Activated CD4-positive, alpha-beta T cell treated with anti-CD3 and anti-CD28 coated beads, Interleukin-2, amount 10 ng/mL, durations not matched to agents 7 days and 5 days (primary cell): Measurements from ENCODE around the gene GPR176. TPM values are rescaled to one million over a fixed set of nuclear protein-coding genes. Genes with fewer than 3 reads are reported as not detected.

Experiments
- CTCF ChIA-PET: fragments of 350-600 bp; sonication (Branson Sonifier 250); formaldehyde crosslinking; loops from one replicate; lab custom pipeline; 2021; ENCODE audit warnings: antibody characterized with exemption; lab: Charles Lee
- POLR2A ChIA-PET: fragments of 350-600 bp; sonication (Branson Sonifier 250); formaldehyde crosslinking; loops from one replicate; lab custom pipeline; 2021; ENCODE audit warnings: antibody characterized with exemption; lab: Charles Lee
- DNase-seq: peaks from one replicate; pipeline ENCODE4 v3.0.0-alpha.2; 2020
- H3K27ac Mint-ChIP-seq: one replicate; pipeline ENCODE4 v1.8.0; 2021; ENCODE audit warnings: mild to moderate bottlenecking, moderate library complexity, mixed read lengths
- H3K27me3 Mint-ChIP-seq: one replicate; pipeline ENCODE4 v1.8.0; 2021; ENCODE audit warnings: mixed read lengths
- H3K36me3 Mint-ChIP-seq: one replicate; pipeline ENCODE4 v1.8.0; 2021; ENCODE audit warnings: low read depth, mixed read lengths
- H3K4me1 Mint-ChIP-seq: one replicate; pipeline ENCODE4 v1.8.0; 2021; ENCODE audit warnings: mixed read lengths
- H3K4me3 Mint-ChIP-seq: one replicate; pipeline ENCODE4 v1.8.0; 2021; ENCODE audit warnings: mild to moderate bottlenecking, moderate library complexity, mixed read lengths
- H3K9me3 Mint-ChIP-seq: one replicate; pipeline ENCODE4 v1.8.0; 2021; ENCODE audit warnings: mixed read lengths
- total RNA-seq, 2 experiments: library from RNA; stranded (reverse); gene quantifications; one replicate each; pipeline ENCODE4 v1.2.3, GENCODE V29; 2021

GPR176 gene
- total RNA-seq, 2 experiments from 2014 or later = not detected

DNA sequence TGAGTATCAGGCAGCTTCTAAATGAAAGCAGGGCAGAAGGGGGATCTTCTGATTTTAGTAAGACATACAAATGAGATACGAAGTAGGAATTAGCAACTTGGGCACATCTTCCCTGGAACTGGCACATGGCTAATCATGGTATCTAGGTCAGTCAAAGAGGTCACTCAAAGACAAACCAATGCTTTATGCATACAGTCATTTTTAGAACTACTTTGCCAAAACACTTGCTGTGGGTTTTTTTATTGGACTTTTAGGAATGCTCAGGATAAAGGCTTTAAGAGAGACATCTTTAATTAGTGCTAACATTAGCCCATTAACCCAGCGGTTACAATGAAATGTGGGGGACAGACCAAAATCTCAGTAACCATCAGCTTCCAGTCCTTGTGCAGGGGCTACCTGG lies 51.7 kb downstream of the GPR176 start:
- CTCF ChIA-PET = interaction anchor here (1.0 kb wide), 1 partner anchor 87 kb away, joined by 4 read pairs; no protein-coding TSS in a partner anchor
- H3K27ac Mint-ChIP-seq = no peak overlapping the region

DNA sequence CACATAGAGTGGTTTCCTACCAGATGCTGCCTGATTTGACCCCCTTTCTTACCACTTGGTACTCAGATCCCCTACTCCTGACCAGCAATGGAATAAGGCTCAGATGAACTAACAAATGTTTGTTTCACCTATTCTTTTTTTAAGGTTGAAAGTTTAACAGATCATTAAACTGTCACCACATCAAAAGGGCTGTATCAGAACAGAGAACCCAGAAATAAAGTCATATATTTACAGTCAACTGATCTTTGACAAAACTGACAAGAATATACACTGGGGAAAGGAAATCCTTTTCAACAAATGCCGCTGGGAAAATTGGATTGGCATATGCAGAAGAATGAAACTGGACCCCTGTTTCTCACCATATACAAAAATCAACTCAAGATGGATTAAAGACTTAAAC lies 56.0 kb downstream of the GPR176 start:
- Mint-ChIP-seq H3K27ac (no peak overlapping the region), H3K9me3 (no peaks in the 10 kb centered on the region), H3K36me3 (no peaks in the 10 kb centered on the region), H3K4me3 (no peak overlapping the region), H3K4me1 (no peaks in the 10 kb centered on the region), H3K27me3 (peaks cover 36% of the 10 kb centered on the region)
- no peak for DNase-seq
- POLR2A ChIA-PET = no interaction called here
- CTCF ChIA-PET = no interaction called here

More for the DNA sequence above, 51.7 kb downstream of the GPR176 start:
- Mint-ChIP-seq H3K36me3 (no peaks in the 10 kb centered on the region), H3K4me1 (no peaks in the 10 kb centered on the region), H3K27me3 (peaks cover 34% of the 10 kb centered on the region), H3K4me3 (no peak overlapping the region), H3K9me3 (no peaks in the 10 kb centered on the region)
- POLR2A ChIA-PET = no interaction called here
- DNase-seq = no peak

DNA sequence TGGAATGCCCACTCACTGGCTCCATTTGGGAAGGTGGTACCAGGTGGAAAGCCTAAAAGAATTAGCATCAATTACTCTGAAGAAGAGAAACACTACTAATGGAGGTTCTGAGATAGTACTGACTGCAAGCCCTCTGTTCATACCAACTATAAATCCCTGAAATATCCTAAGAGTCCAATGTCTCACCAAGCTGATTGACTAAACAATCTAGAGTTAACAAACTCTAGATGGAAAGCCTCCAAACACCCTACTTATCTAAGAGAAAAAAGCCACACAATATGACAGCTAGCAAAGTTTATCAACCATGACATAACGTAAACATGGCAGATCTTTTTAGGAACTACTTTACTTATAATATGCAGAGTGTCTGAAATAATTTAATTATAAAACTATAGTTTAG lies 59.2 kb downstream of the GPR176 start:
- peaks cover 2% of the 10 kb centered on the region for H3K4me1 Mint-ChIP-seq
- ChIA-PET CTCF (interaction anchor here (0.6 kb wide), 1 partner anchor 51 kb away, joined by 3 read pairs; no protein-coding TSS in a partner anchor), POLR2A (no interaction called here)
- H3K27ac Mint-ChIP-seq = no peak overlapping the region
- no peak for DNase-seq
- H3K9me3 Mint-ChIP-seq = no peaks in the 10 kb centered on the region
- no peaks in the 10 kb centered on the region for H3K36me3 Mint-ChIP-seq
- no peak overlapping the region for H3K4me3 Mint-ChIP-seq
- peaks cover 26% of the 10 kb centered on the region for H3K27me3 Mint-ChIP-seq

DNA sequence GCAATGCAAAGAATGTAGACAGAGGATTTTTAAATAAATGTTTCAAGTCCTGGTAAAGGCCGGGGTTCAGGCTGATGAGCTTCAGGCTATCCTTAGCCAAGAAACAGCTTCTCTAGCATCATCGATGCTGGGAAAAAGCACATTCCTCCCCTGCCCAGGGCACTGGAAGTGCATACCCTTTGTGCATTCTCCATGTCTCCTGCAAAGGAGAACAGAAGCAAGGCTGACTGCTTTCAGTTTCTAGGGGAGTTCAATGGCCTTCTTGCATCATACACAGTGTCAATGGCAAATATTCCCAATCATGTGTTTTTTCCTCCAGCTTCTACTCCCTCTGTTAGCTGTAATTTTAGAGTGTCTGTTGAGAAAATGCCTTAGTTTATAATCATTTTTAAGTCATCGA lies 59.9 kb downstream of the GPR176 start:
- Mint-ChIP-seq H3K9me3 (no peaks in the 10 kb centered on the region), H3K4me3 (no peak overlapping the region), H3K27me3 (peaks cover 19% of the 10 kb centered on the region), H3K27ac (no peak overlapping the region), H3K36me3 (no peaks in the 10 kb centered on the region), H3K4me1 (peaks cover 2% of the 10 kb centered on the region)
- ChIA-PET POLR2A (no interaction called here), CTCF (interaction anchor here (0.6 kb wide), 1 partner anchor 50 kb away, joined by 3 read pairs; no protein-coding TSS in a partner anchor)
- no peak for DNase-seq

DNA sequence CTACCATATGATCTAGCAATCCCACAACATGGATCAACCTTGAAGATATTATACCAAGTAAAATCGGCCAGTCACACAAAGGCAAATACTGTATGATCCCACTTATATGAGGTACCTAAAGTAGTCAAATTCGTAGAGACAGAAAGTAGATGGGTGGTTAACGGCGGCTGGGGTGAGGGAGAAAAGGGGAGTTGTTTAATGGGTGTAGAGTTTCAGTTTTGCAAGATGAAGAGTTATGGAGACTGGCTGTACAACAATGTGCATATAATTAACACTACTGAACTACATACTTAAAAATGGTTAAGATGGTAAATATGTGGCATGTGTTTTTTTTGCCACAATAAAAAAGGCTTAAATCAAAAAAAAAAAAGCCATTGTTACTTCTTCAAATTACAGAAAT lies 60.4 kb downstream of the GPR176 start:
- POLR2A ChIA-PET = no interaction called here
- DNase-seq = no peak
- H3K27me3 Mint-ChIP-seq = peaks cover 15% of the 10 kb centered on the region
- H3K27ac Mint-ChIP-seq = no peak overlapping the region
- no peak overlapping the region for H3K4me3 Mint-ChIP-seq
- CTCF ChIA-PET = no interaction called here
- H3K9me3 Mint-ChIP-seq = no peaks in the 10 kb centered on the region
- peaks cover 2% of the 10 kb centered on the region for H3K4me1 Mint-ChIP-seq
- H3K36me3 Mint-ChIP-seq = no peaks in the 10 kb centered on the region

DNA sequence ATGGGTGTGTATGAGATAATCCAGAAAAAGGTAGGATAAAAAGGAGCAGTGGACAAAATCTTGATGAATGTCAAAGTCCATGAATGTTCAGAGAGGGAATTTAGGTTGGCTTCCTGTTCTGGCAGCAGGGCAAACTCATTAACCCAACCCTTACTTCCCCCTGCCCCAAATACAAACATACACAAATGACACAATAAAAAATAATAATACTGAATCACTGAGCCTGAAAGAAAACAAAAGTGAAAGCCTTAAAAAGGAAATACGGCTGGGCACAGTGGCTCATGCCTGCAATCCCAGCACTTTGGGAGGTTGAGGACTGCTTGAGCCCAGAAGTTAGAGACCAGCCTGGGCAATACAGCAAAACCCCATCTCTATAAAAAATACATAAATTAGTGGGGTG lies 62.9 kb downstream of the GPR176 start:
- Mint-ChIP-seq H3K27ac (no peak overlapping the region), H3K4me3 (no peak overlapping the region), H3K27me3 (peaks cover 18% of the 10 kb centered on the region), H3K36me3 (no peaks in the 10 kb centered on the region), H3K4me1 (peaks cover 2% of the 10 kb centered on the region), H3K9me3 (no peaks in the 10 kb centered on the region)
- POLR2A ChIA-PET = no interaction called here
- CTCF ChIA-PET = no interaction called here
- DNase-seq = no peak

DNA sequence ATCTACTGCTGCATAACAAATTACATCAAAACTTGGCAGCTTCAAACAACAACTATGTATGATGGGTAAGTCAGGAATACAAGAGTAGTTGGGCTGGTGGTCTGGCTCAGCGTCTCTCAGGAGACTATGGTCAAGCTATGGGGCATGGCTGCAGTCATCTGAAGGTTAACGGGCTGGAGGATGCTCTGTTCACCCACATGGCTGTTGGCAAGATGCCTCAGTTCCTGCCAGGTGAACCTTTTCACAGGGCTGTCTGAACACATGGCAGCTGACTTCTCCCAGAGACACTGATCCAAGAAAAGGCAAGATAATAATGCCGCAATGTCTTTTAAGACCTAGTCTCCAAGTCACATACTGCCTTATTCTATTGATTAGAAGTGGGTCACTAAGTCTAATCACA lies 63.7 kb downstream of the GPR176 start:
- Mint-ChIP-seq H3K27ac (no peak overlapping the region), H3K9me3 (no peaks in the 10 kb centered on the region), H3K27me3 (peaks cover 24% of the 10 kb centered on the region), H3K4me3 (no peak overlapping the region), H3K36me3 (no peaks in the 10 kb centered on the region), H3K4me1 (peaks cover 2% of the 10 kb centered on the region)
- no peak for DNase-seq
- ChIA-PET CTCF (no interaction called here), POLR2A (no interaction called here)

DNA sequence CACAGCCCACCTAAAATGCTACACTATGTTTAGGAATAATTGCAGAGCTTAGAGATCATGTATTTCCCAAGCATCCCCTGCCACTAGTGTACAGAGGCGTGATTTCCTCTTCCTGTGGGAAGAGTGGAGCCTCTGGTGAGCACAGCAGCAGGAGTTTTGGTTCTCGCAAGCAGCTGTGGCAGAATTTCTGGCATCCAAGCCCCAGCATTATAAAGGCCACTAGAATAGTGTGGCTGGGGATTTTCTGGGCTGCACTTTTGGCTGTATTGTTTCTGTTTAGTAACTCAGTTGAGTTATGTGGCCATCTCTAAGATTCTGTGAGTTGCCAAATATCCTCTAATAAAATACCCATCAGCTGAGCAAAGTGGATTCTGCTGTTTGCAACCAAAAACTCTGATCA lies 64.7 kb downstream of the GPR176 start:
- ChIA-PET POLR2A (no interaction called here), CTCF (no interaction called here)
- Mint-ChIP-seq H3K27ac (no peak overlapping the region), H3K27me3 (peaks cover 29% of the 10 kb centered on the region), H3K4me1 (peaks cover 2% of the 10 kb centered on the region), H3K4me3 (no peak overlapping the region), H3K9me3 (no peaks in the 10 kb centered on the region), H3K36me3 (no peaks in the 10 kb centered on the region)
- no peak for DNase-seq

DNA sequence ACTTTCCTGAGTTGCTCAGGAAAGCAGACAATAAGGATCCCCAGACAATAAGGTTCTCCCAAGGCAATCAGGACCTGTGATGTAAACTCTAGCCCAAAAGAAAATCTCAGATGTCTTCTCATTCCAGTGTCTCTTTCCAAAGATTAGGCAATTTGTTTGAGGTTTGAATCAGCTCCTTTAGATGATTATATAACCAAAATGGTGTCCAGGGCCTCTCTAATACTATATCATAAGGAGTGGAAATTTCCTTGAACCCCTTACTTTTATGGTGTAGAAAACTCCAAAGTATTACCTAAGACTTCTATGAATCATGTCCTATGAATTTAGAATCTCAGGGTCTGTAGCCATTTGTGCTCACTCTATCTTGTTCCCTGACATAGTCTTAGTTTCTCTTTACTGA lies 65.9 kb downstream of the GPR176 start:
- Mint-ChIP-seq H3K4me1 (peaks cover 2% of the 10 kb centered on the region), H3K4me3 (no peak overlapping the region), H3K9me3 (no peaks in the 10 kb centered on the region), H3K27ac (no peak overlapping the region), H3K36me3 (no peaks in the 10 kb centered on the region), H3K27me3 (peaks cover 32% of the 10 kb centered on the region)
- no peak for DNase-seq
- ChIA-PET POLR2A (no interaction called here), CTCF (no interaction called here)

DNA sequence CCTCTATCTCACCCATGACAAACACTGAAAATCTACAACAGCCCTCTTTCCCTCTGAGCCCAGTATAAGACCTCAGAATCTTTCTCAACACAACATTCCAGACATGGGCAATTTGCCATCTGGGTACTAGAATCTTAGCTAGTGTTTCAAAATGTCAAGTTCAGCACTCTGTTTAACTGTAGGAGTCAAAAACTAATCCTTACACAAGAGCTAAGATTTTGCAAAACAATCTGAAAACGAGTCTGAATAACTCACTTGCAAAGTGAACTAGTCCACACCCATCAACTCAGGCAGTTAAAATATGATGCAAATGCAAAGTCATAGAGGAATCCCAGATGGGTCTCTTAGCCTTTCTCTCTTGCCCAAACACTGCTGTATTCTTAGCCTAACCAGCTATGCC lies 67.8 kb downstream of the GPR176 start:
- H3K9me3 Mint-ChIP-seq = no peaks in the 10 kb centered on the region
- CTCF ChIA-PET = no interaction called here
- no peak overlapping the region for H3K27ac Mint-ChIP-seq
- peaks cover 44% of the 10 kb centered on the region for H3K27me3 Mint-ChIP-seq
- POLR2A ChIA-PET = no interaction called here
- H3K36me3 Mint-ChIP-seq = no peaks in the 10 kb centered on the region
- H3K4me3 Mint-ChIP-seq = no peak overlapping the region
- DNase-seq = no peak
- H3K4me1 Mint-ChIP-seq = peaks cover 2% of the 10 kb centered on the region

DNA sequence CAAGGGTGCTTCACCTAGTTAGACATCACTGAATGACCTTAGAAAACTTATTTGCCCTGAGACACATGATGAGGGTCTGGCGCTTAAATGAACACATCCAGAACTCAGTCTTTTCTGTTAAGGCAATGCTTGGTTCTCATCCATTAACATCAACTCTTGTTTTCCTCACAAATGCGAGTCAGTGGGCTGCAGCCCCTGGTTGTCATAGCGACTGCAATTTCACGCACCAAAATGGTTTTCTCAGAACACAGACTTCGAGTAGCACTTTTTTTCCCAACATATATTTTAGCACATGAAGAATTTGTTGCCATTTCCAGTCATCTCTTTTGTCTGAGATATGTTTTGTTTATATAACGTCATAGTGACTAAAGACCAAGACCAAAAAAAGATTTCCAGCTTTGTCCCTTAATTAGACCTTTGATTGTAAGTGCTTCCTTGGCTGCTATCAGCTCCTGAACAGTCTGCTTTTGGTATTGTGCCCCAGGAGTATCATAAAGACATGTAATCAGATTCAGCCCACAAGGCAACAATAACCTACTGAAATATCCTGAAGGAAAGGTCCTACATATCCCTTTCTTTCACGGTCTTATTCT lies 68.5 kb downstream of the GPR176 start:
- Mint-ChIP-seq H3K27me3 (peaks cover 39% of the 10 kb centered on the region), H3K36me3 (no peaks in the 10 kb centered on the region), H3K4me1 (no peaks in the 10 kb centered on the region), H3K9me3 (no peaks in the 10 kb centered on the region), H3K4me3 (no peak overlapping the region), H3K27ac (no peak overlapping the region)
- no peak for DNase-seq
- CTCF ChIA-PET = no interaction called here
- POLR2A ChIA-PET = no interaction called here

DNA sequence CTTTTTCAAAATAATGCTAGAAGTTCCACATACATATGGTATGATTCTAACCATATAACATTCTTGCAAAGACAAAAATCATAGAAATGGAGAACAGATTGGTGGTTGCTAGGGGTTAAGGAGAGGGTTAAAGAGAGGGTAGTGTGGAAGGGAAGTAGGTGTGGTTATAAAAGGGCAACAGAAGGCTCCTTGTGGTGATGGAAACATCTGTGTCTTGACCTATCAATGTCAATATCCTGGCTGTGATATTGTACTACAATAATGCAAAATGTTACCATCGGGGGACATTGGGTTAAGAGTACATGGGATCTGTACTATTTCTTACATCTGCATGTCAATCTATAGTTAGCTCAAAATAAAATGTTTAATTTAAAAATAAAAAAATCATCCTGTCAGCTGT lies 69.6 kb downstream of the GPR176 start:
- no peak for DNase-seq
- H3K4me3 Mint-ChIP-seq = no peak overlapping the region
- H3K27ac Mint-ChIP-seq = no peak overlapping the region
- H3K27me3 Mint-ChIP-seq = peaks cover 39% of the 10 kb centered on the region
- no peaks in the 10 kb centered on the region for H3K9me3 Mint-ChIP-seq
- no peaks in the 10 kb centered on the region for H3K36me3 Mint-ChIP-seq
- H3K4me1 Mint-ChIP-seq = no peaks in the 10 kb centered on the region
- POLR2A ChIA-PET = no interaction called here
- CTCF ChIA-PET = no interaction called here

DNA sequence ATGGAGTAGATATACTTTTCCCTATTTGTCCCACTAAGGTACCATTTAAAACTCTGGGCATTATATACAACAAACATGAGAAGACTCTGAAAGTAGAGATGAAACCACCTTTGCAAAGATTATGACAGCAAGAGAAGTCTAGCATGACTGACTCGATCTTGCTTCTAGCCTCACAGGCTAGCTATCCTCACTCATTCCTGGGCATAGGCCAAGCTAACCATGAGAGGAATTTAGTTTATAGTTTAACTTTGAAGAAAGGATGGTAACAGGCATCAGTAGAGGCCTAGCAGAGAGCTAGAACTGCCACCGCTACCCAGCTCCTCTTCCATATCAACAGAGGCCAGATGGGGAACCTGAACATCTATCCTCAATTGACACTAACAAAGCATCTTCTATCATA lies 74.0 kb downstream of the GPR176 start:
- ChIA-PET CTCF (interaction anchor here (1.3 kb wide), 1 partner anchor 16 kb away, joined by 3 read pairs; no protein-coding TSS in a partner anchor), POLR2A (no interaction called here)
- H3K27ac Mint-ChIP-seq = no peak overlapping the region
- no peaks in the 10 kb centered on the region for H3K4me1 Mint-ChIP-seq
- no peaks in the 10 kb centered on the region for H3K36me3 Mint-ChIP-seq
- H3K4me3 Mint-ChIP-seq = no peak overlapping the region
- peaks cover 19% of the 10 kb centered on the region for H3K27me3 Mint-ChIP-seq
- DNase-seq = no peak
- no peaks in the 10 kb centered on the region for H3K9me3 Mint-ChIP-seq

DNA sequence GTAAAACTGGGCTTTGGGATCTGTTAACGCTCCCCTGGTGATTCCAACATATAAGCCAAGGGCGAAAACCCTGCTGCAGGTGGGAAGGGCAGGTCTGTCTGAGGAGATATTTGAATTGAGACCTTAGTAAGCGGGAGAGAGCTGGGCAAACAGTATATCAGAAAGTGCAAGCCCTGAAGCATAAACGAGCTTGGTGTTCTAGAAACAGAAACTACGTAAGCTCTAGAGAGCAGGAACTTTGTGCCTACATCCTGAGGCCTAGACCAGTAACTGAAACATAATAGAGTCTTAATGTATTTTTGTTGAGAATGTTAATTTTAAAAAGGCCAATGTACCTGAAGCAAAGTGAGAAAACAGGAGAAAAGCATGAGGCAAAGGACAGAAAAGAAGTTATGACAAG lies 74.5 kb downstream of the GPR176 start:
- H3K9me3 Mint-ChIP-seq = no peaks in the 10 kb centered on the region

More for the DNA sequence above, 74.5 kb downstream of the GPR176 start:
- Mint-ChIP-seq H3K27ac (no peak overlapping the region), H3K4me3 (no peak overlapping the region), H3K4me1 (no peaks in the 10 kb centered on the region), H3K36me3 (no peaks in the 10 kb centered on the region), H3K27me3 (peaks cover 16% of the 10 kb centered on the region)
- CTCF ChIA-PET = interaction anchor here (1.3 kb wide), 1 partner anchor 17 kb away, joined by 3 read pairs; no protein-coding TSS in a partner anchor
- POLR2A ChIA-PET = no interaction called here
- DNase-seq = no peak
